ENCODE results near the gene SOX5. TPM values are rescaled to one million over a fixed set of nuclear protein-coding genes. Genes with fewer than 3 reads are reported as not detected.

Gene SOX5
- total RNA-seq, 1 donor from 2014 or later, result 1.3 TPM

DNA sequence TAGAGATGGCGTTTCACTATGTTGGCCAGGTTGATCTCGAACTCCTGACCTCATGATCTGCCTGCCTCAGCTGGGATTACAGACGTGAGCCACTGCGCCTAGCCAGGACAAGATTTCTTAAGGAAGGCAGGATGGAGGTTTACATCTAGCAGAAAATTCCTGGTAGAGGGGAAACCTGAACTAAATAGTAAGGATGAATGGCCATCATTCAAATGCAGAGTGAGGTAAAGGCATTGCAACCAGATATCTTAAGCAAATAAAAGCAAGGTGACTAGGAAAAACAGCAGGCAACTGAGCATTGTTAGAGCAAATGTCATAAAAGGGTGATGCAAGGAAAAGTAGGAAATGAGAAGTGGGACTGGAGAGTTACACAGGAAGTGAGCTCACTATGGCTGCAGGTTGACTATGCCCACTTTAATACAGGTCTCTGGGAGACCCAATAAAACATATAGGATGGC is 133.0 kb downstream of the SOX5 start:
- Mint-ChIP-seq H3K27me3 (ENCODE audit: insufficient read depth) (no peaks in the 10 kb centered on the region), H3K4me1 (ENCODE audit: low read depth) (no peaks in the 10 kb centered on the region), H3K36me3 (ENCODE audit: low read depth) (no peaks in the 10 kb centered on the region), H3K9me3 (no peaks in the 10 kb centered on the region), H3K27ac (no peak overlapping the region), H3K4me3 (no peak overlapping the region)
- DNase-seq (ENCODE audit: low spot score), result no peak
- intact Hi-C loops (cut with micrococcal nuclease), result no loop called here

DNA sequence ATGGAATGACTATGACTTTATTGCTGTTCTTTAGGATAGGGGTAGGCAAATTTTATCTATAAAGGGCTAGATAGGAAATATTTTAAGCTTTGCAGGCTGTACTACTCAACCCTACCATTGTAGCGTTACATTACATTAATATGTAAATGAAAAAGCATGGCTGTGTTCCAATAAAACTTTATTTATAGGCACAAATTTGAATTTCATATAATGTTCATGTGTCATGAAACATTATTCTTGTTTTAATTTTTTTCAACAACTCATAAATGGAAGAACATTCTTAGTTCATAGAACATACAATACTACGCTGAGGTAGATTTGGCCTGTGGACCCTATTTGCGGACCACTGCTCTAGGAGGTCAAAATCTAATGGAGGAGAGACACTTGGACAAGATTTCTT is 133.7 kb downstream of the SOX5 start:
- Mint-ChIP-seq H3K4me3 (no peak overlapping the region), H3K27ac (no peak overlapping the region), H3K27me3 (ENCODE audit: insufficient read depth) (no peaks in the 10 kb centered on the region), H3K4me1 (ENCODE audit: low read depth) (no peaks in the 10 kb centered on the region), H3K36me3 (ENCODE audit: low read depth) (no peaks in the 10 kb centered on the region), H3K9me3 (no peaks in the 10 kb centered on the region)
- no peak for DNase-seq (ENCODE audit: low spot score)
- intact Hi-C loops (cut with micrococcal nuclease), result no loop called here

DNA sequence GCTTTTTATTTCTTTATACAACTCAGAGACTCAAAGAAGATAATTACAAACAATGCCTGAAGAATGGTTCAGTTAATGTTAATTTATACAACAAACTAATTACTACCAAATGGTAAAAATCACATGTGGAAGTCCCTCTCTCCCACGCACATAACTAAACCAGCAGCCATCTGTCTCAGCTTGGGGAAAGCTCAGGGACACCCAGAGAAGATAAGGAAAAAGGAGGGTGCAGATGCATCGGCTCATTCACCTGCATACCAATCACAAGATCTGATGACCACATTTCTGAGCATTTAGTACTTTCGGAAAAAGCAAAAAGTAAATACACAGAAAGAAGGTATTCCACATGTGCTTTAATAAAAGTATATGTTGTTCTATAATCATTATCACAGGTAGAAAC is 136.3 kb downstream of the SOX5 start:
- intact Hi-C loops (cut with micrococcal nuclease), result no loop called here
- Mint-ChIP-seq H3K9me3 (no peaks in the 10 kb centered on the region), H3K36me3 (ENCODE audit: low read depth) (no peaks in the 10 kb centered on the region), H3K27me3 (ENCODE audit: insufficient read depth) (no peaks in the 10 kb centered on the region), H3K27ac (no peak overlapping the region), H3K4me1 (ENCODE audit: low read depth) (no peaks in the 10 kb centered on the region), H3K4me3 (no peak overlapping the region)
- no peak for DNase-seq (ENCODE audit: low spot score)

DNA sequence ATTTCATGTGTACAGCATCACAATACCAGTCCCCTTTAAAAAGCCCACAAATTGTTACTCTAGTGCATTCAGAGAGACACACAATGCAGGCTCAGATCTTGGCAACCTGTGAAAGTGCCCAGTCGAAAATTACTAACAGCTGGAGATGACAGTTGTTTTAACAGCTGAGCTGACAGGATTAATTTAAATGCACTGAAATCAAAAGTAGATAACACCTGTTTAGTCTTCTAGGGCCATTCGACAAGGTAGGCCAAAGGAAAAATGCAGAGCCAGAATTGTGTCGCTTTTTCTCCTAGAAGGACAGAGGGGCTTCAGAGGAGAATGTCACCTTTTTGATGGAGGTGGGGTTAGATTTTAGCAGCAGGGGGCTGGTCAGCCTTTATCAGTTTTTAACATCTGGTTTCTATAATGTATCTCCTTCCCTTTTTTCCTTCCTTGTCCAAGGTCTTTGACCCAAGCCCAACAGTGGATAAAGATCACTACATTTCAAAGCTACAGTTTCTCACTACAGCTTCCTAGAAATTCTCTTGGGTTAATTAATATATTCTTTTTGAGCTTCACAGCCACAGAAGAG is 139.1 kb downstream of the SOX5 start:
- DNase-seq (ENCODE audit: low spot score), result no peak
- no peaks in the 10 kb centered on the region for H3K27me3 Mint-ChIP-seq (ENCODE audit: insufficient read depth)
- intact Hi-C loops (cut with micrococcal nuclease), result no loop called here
- H3K36me3 Mint-ChIP-seq (ENCODE audit: low read depth), result no peaks in the 10 kb centered on the region
- H3K27ac Mint-ChIP-seq, result no peak overlapping the region
- no peaks in the 10 kb centered on the region for H3K9me3 Mint-ChIP-seq
- H3K4me3 Mint-ChIP-seq, result no peak overlapping the region
- H3K4me1 Mint-ChIP-seq (ENCODE audit: low read depth), result no peaks in the 10 kb centered on the region

DNA sequence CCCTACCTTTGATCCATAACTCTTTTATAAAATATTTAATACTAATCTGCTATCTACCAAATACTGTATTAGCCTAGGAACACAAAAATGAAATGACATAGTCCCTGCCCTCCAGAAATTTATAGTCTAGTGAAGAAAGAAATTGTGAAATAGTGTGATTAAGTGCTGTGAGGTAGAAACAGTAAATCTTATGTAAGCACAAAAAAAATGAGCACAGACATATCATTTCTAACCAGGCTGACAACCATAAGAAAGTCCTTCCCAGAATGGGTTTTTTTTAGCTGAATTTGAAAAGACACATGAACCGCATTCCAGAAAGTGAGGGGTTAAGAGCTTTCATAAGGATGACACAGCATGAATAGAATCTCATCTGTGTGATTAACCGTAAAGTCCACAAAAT is 145.9 kb downstream of the SOX5 start:
- H3K9me3 Mint-ChIP-seq, result peaks cover 3% of the 10 kb centered on the region
- DNase-seq (ENCODE audit: low spot score), result no peak
- no peaks in the 10 kb centered on the region for H3K4me1 Mint-ChIP-seq (ENCODE audit: low read depth)
- H3K4me3 Mint-ChIP-seq, result no peak overlapping the region
- no peak overlapping the region for H3K27ac Mint-ChIP-seq
- intact Hi-C loops (cut with micrococcal nuclease), result no loop called here
- H3K27me3 Mint-ChIP-seq (ENCODE audit: insufficient read depth), result no peaks in the 10 kb centered on the region
- no peaks in the 10 kb centered on the region for H3K36me3 Mint-ChIP-seq (ENCODE audit: low read depth)

DNA sequence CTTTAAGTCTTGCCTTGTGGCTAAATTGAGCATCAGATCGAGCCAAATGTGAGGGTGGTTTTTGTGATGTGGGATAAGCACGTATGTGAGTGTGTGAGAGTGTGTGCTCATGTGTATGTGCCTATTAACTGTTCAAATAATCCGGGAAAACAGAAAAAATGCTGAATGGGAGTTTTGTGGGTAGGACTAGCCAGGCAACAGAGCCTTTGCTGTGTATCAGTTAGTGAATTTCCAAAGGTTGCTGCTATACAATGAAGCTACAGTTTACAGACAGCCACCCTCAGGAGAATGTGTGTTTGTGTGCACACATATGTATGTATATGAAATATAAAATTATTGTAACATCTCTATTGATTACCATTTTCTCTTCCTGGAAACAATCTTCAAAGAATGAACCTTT is 154.0 kb downstream of the SOX5 start:
- no peaks in the 10 kb centered on the region for H3K4me1 Mint-ChIP-seq (ENCODE audit: low read depth)
- no peaks in the 10 kb centered on the region for H3K27me3 Mint-ChIP-seq (ENCODE audit: insufficient read depth)

DNA sequence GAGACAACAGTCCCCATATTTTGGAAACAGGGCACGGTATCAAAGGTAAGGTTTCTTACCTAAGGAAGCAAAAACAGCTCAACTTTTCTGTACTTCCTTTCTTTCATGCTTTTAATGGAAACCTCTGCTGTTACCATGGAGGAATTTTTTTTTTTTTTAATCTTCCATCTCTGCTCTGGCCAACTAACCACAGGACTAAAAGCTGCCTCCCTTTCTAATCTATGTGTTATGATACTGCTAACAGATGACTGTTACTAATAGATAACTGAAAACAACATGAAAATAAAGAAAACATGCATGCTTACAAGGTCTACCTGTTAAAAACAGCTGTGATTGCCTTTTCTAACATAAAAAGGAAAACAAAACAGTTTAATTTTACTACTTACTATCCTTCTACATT is 168.4 kb downstream of the SOX5 start:
- intact Hi-C loops (cut with micrococcal nuclease), result no loop called here
- no peak overlapping the region for H3K4me3 Mint-ChIP-seq
- no peaks in the 10 kb centered on the region for H3K36me3 Mint-ChIP-seq (ENCODE audit: low read depth)
- no peak overlapping the region for H3K27ac Mint-ChIP-seq
- H3K9me3 Mint-ChIP-seq, result no peaks in the 10 kb centered on the region
- H3K27me3 Mint-ChIP-seq (ENCODE audit: insufficient read depth), result no peaks in the 10 kb centered on the region
- DNase-seq (ENCODE audit: low spot score), result no peak
- no peaks in the 10 kb centered on the region for H3K4me1 Mint-ChIP-seq (ENCODE audit: low read depth)

More for the DNA sequence above, 154.0 kb downstream of the SOX5 start:
- no peaks in the 10 kb centered on the region for H3K36me3 Mint-ChIP-seq (ENCODE audit: low read depth)
- intact Hi-C loops (cut with micrococcal nuclease), result no loop called here
- H3K4me3 Mint-ChIP-seq, result no peak overlapping the region
- no peak for DNase-seq (ENCODE audit: low spot score)
- no peaks in the 10 kb centered on the region for H3K9me3 Mint-ChIP-seq
- no peak overlapping the region for H3K27ac Mint-ChIP-seq

DNA sequence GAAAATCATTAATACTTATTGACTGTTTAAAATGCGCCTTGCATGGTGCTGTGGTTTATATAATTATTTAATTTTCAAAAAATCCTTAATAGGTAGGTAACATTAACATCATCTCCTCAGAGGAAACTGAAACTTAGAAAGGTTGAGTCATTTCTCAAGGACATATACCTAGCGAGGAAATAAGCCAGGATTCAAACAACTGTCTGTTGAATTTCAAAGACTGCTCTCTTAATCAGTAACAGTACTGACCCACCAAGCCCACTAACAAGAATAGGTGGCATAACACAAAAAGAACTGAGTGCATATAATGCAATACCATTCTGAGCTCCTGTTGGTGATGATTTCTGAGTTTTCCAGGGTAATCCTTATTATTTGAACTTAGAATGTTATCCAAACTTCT is 174.3 kb downstream of the SOX5 start:
- Mint-ChIP-seq H3K4me3 (no peak overlapping the region), H3K27me3 (ENCODE audit: insufficient read depth) (no peaks in the 10 kb centered on the region), H3K27ac (no peak overlapping the region), H3K4me1 (ENCODE audit: low read depth) (no peaks in the 10 kb centered on the region), H3K9me3 (no peaks in the 10 kb centered on the region), H3K36me3 (ENCODE audit: low read depth) (no peaks in the 10 kb centered on the region)
- DNase-seq (ENCODE audit: low spot score), result no peak
- intact Hi-C loops (cut with micrococcal nuclease), result no loop called here

DNA sequence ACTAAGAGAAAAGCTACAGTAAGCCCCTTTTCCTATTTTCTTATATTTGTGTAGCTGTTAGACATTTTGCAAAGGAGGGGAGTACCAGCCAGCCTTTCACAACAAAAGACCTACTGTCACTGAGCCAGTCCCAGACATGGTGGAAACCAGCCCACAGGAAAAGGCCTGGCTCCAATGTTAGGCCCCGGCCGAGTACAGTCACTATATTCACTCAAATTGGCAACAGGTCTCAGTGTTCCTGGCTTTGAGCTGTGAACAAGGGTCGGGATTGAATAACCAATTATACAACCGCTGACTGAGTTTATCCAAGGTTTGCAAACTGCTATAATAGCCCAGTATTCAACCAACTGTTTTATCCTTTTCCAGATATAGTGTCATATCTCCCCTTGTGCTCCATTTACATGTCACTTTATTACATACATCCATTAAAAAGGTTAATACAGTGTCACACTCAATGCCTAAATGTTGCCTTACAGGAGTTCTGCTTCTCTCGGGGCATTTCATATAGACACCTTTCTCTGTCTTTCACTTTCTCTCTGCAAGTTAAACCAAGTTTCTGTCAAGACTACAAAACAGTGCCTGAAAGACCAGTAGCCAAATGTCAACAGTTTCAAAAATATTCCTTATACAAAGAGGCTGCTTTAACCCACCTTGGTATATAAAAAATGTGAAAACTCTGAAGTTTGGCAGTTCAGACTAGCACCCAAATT is 178.1 kb downstream of the SOX5 start:
- no peaks in the 10 kb centered on the region for H3K27me3 Mint-ChIP-seq (ENCODE audit: insufficient read depth)
- DNase-seq (ENCODE audit: low spot score), result no peak
- no peak overlapping the region for H3K4me3 Mint-ChIP-seq
- H3K9me3 Mint-ChIP-seq, result no peaks in the 10 kb centered on the region
- intact Hi-C loops (cut with micrococcal nuclease), result no loop called here
- H3K4me1 Mint-ChIP-seq (ENCODE audit: low read depth), result no peaks in the 10 kb centered on the region
- H3K27ac Mint-ChIP-seq, result no peak overlapping the region
- H3K36me3 Mint-ChIP-seq (ENCODE audit: low read depth), result no peaks in the 10 kb centered on the region

DNA sequence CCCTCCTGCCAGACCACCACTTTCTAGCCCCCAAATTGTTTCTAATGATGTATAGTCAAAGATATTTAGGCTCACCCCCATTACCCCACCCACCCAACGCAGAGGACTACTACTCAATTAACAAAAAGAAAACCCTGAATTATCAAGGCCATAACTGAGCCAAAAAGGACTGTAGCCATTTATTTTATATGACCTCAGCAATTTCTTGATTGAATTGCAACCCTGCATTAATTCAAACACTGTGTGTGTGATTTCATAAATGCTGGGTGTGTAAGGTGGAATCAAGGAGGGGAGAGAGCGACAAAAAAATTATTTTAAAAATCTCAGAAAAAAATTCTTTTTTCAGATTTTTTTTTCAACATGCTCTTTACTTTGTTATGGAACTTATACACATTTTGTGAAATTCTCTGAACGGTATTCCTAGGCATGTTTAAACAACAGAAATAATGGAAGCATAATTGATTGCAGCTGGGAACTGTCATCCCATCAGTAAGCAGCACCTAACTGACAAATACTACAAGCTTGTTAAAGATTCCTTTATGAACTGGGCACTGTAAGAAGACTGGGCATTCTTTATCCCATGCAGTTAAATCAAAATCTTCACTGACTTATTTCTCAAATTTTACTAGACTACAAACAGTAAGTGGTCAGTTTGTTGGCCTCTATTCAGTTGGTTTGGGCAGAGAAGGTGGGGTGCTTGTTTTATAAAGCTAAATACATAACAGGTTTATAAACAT is 179.1 kb downstream of the SOX5 start:
- intact Hi-C loops (cut with micrococcal nuclease), result no loop called here
- no peak for DNase-seq (ENCODE audit: low spot score)
- Mint-ChIP-seq H3K27me3 (ENCODE audit: insufficient read depth) (no peaks in the 10 kb centered on the region), H3K27ac (no peak overlapping the region), H3K4me1 (ENCODE audit: low read depth) (no peaks in the 10 kb centered on the region), H3K4me3 (no peak overlapping the region), H3K36me3 (ENCODE audit: low read depth) (no peaks in the 10 kb centered on the region), H3K9me3 (no peaks in the 10 kb centered on the region)

DNA sequence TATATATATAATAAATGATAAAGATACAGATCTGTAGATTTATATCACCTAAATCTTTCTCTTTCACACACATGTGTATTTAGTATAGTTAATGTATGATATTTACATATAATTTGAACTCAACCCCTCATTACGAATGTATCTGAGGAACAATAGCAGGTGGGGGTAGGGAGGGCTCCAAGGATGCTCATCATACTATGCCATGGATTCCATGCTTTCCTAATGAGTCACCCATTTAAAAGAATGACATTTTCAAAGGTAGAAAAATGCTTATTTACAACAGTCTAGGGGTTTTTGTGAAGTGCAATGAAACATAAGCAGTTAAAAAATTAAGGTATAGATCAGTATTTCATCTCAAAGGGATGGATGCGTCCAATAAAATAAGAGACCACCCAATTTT is 181.6 kb downstream of the SOX5 start:
- intact Hi-C loops (cut with micrococcal nuclease), result no loop called here
- Mint-ChIP-seq H3K9me3 (no peaks in the 10 kb centered on the region), H3K4me1 (ENCODE audit: low read depth) (no peaks in the 10 kb centered on the region), H3K4me3 (no peak overlapping the region), H3K27ac (no peak overlapping the region), H3K36me3 (ENCODE audit: low read depth) (no peaks in the 10 kb centered on the region), H3K27me3 (ENCODE audit: insufficient read depth) (no peaks in the 10 kb centered on the region)
- DNase-seq (ENCODE audit: low spot score), result no peak

DNA sequence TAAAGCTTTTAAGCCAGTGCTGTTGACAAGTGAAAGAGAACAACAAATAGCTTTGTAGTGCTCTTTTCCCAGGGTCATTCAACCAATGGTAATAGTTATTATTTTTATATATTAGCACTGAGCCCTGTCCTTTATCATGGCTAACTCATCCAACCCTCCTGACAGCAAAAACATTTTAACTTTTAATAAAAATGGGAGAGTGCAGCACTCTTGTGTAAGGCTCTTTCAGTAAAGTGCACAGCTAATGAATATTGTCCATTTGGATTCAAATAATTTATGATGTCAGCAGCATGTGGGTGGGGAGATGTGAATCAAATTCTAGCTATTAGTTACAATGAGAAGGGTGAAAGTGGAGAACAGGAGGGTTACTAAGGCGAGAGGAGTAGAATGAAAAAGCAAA is 185.7 kb downstream of the SOX5 start:
- Mint-ChIP-seq H3K9me3 (no peaks in the 10 kb centered on the region), H3K27ac (no peak overlapping the region), H3K36me3 (ENCODE audit: low read depth) (no peaks in the 10 kb centered on the region), H3K27me3 (ENCODE audit: insufficient read depth) (no peaks in the 10 kb centered on the region), H3K4me3 (no peak overlapping the region), H3K4me1 (ENCODE audit: low read depth) (no peaks in the 10 kb centered on the region)
- intact Hi-C loops (cut with micrococcal nuclease), result no loop called here
- no peak for DNase-seq (ENCODE audit: low spot score)

DNA sequence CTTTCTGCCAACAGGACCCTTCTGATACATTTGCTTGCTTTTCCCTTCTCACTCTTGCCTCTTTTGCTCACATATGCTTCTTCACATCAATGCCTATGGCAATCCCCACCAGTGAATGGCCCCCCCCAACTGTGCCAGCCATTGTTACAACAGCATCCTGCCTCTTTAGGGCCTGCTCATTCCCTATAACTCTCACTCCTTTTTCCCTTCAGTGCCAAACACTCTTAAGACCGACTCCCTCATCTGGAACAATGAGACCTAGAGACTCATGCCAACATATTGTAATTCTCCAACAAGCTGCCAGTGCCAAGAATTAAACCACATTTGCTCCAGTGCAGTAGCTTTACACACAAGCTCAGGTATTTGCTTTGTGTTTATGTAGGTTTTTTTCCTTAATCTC is 189.0 kb downstream of the SOX5 start:
- no peak for DNase-seq (ENCODE audit: low spot score)
- Mint-ChIP-seq H3K27me3 (ENCODE audit: insufficient read depth) (no peaks in the 10 kb centered on the region), H3K4me1 (ENCODE audit: low read depth) (no peaks in the 10 kb centered on the region), H3K36me3 (ENCODE audit: low read depth) (no peaks in the 10 kb centered on the region), H3K4me3 (no peak overlapping the region), H3K27ac (no peak overlapping the region), H3K9me3 (no peaks in the 10 kb centered on the region)
- intact Hi-C loops (cut with micrococcal nuclease), result no loop called here
